HepG2 (cell line): ENCODE data around the gene CHCHD6. TPM values are rescaled to one million over a fixed set of nuclear protein-coding genes. Genes with fewer than 3 reads are reported as not detected.

Experiments
- ATAC-seq: fragments of 200-7000 bp; cut with Tn5 transposase; 3 replicates; pipeline ENCODE4 v1.9.1; 2020; ENCODE audit warnings: mild to moderate bottlenecking, moderate library complexity
- BruUV-seq: library from RNA; stranded (reverse); fragments of 400-500 nt; replicated peaks from 2 replicates; lab custom pipeline; 2021; lab: Mats Ljungman, UMichigan
- CTCF ChIA-PET: fragments of 300-600 bp; formaldehyde crosslinking; extraction: SDS; loops from one replicate; lab custom pipeline; 2021; ENCODE audit warnings: low total read pairs, inconsistent platforms, low intra/inter-chr PET ratio; lab: Yijun Ruan, JAX
- POLR2A ChIA-PET: fragments of 350-600 bp; sonication (Branson Sonifier 250); formaldehyde crosslinking; loops from one replicate; lab custom pipeline; 2020; ENCODE audit warnings: antibody characterized with exemption, inconsistent platforms; lab: Yijun Ruan, JAX
- DNase-seq: peaks from one replicate; pipeline ENCODE4 v3.0.0-alpha.2; 2015; ENCODE audit warnings: low spot score
- FAIRE-seq: peaks from 3 replicates; lab custom pipeline; 2011; peaks lifted over from hg19 to GRCh38; lab: Jason Lieb, UNC
- H2AFZ ChIP-seq: one replicate; pipeline ENCODE4 v1.6.1; 2011; ENCODE audit warnings: low read length, inconsistent platforms
- H3K27ac ChIP-seq: fragments of 300-600 bp; 3 replicates; pipeline ENCODE4 v1.8.0; 2011; ENCODE audit warnings: mixed run types, mild to moderate bottlenecking, mixed read lengths, low read length, inconsistent platforms; ENCODE audit not compliant: insufficient read depth; ENCODE audit errors: extremely low read length
- H3K27me3 ChIP-seq, 2 experiments: fragments of 200-600 bp in 1 of 2; 2 replicates in 1 of 2; 3 replicates in 1 of 2; pipeline versions ENCODE4 v1.6.0 to v1.8.0; 2011; ENCODE audit warnings: low read length in 2 of 2, mild to moderate bottlenecking in 2 of 2, moderate library complexity in 2 of 2, inconsistent platforms in 1 of 2; ENCODE audit not compliant: insufficient read depth in 2 of 2, control insufficient read depth in 1 of 2
- H3K36me3 ChIP-seq, 2 experiments: fragments of 200-600 bp in 1 of 2; replicated peaks in 1 of 2; 2 replicates in 1 of 2; 3 replicates in 1 of 2; pipeline versions ENCODE4 v1.5.1 to v1.8.0; 2011; ENCODE audit warnings: low read length in 2 of 2, inconsistent platforms in 1 of 2; ENCODE audit not compliant: insufficient read depth in 2 of 2, control insufficient read depth in 1 of 2
- H3K4me1 ChIP-seq: 2 replicates; pipeline ENCODE4 v1.5.1; 2012; ENCODE audit warnings: low read length, inconsistent platforms; ENCODE audit not compliant: insufficient read depth
- H3K4me2 ChIP-seq: 2 replicates; pipeline ENCODE4 v1.6.0; 2011; ENCODE audit warnings: low read depth, low read length, inconsistent platforms
- H3K4me3 ChIP-seq, 3 experiments: fragments of 200-600 bp in 1 of 3; sonication (generic), shearing (Covaris generic) in 1 of 3; replicated peaks in 1 of 3; 2 replicates each; pipeline ENCODE4 v1.5.1; 2011 to 2016; ENCODE audit warnings: low read length in 3 of 3, inconsistent platforms in 2 of 3, low read depth in 2 of 3, mild to moderate bottlenecking in 2 of 3, control low read depth in 1 of 3, mixed read lengths in 1 of 3; ENCODE audit not compliant: insufficient read depth in 1 of 3
- H3K79me2 ChIP-seq: one replicate; pipeline ENCODE4 v1.6.1; 2011; ENCODE audit warnings: low read length, inconsistent platforms; ENCODE audit not compliant: insufficient read depth
- H3K9ac ChIP-seq: 2 replicates; pipeline ENCODE4 v1.6.0; 2011; ENCODE audit warnings: mild to moderate bottlenecking, low read depth, low read length, inconsistent platforms; ENCODE audit not compliant: insufficient read depth
- H3K9me3 ChIP-seq: 2 replicates; pipeline ENCODE4 v1.5.1; 2012; ENCODE audit warnings: mild to moderate bottlenecking, low read length
- H4K20me1 ChIP-seq: 2 replicates; pipeline ENCODE4 v1.6.0; 2011; ENCODE audit warnings: inconsistent platforms, mild to moderate bottlenecking, low read length, moderate library complexity; ENCODE audit not compliant: insufficient read depth
- DDIT3 ChIP-seq: sonication (generic); formaldehyde crosslinking; IDR thresholded peaks from 2 replicates; pipeline ENCODE4 v1.4.0; 2020; ENCODE audit warnings: mild to moderate bottlenecking, missing genetic modification reagents
- ELF3 ChIP-seq: IDR thresholded peaks from 2 replicates; pipeline ENCODE4 v1.6.1; 2016; ENCODE audit warnings: missing genetic modification reagents, missing compliant biosample characterization
- ELF4 ChIP-seq: sonication (generic); formaldehyde crosslinking; IDR thresholded peaks from 2 replicates; pipeline ENCODE4 v1.5.0; 2020; ENCODE audit warnings: missing genetic modification reagents, mild to moderate bottlenecking, moderate library complexity, borderline replicate concordance
- GRHL1 ChIP-seq: sonication (generic); formaldehyde crosslinking; conservative IDR thresholded peaks from 2 replicates; pipeline ENCODE4 v1.8.0; 2022; ENCODE audit warnings: missing genetic modification reagents
- NCOR1 ChIP-seq: fragments of 200-600 bp; sonication (generic); IDR thresholded peaks from 2 replicates; pipeline ENCODE4 v1.7.0; 2017; ENCODE audit warnings: antibody characterized with exemption, low read length, borderline replicate concordance
- UBTF ChIP-seq: sonication (generic); formaldehyde crosslinking; IDR thresholded peaks from 2 replicates; pipeline ENCODE4 v1.4.0; 2020; ENCODE audit warnings: mild to moderate bottlenecking, missing genetic modification reagents
- ZNF24 ChIP-seq: fragments of 450-650 bp; IDR thresholded peaks from 2 replicates; pipeline ENCODE4 v1.6.1; 2017; ENCODE audit warnings: antibody characterized with exemption, mild to moderate bottlenecking
- ZNF280D ChIP-seq: sonication (generic); formaldehyde crosslinking; IDR thresholded peaks from 2 replicates; pipeline ENCODE4 v1.5.1; 2020; ENCODE audit warnings: mild to moderate bottlenecking, missing genetic modification reagents
- WGBS: methylation state at CpG from one replicate; pipeline ENCODE4 v1.1.6; 2017; ENCODE audit warnings: low lambda C conversion rate; 5-methylcytosine and 5-hydroxymethylcytosine counted together
- in situ Hi-C: cut with HindIII; loops from 2 replicates; pipeline ENCODE4 v1.10.0; 2017; ENCODE audit warnings: low pct_unique_long_range_greater_than_20kb; ENCODE audit not compliant: extremely low pct_ligation_motif_present
- intact Hi-C: fragments of 100-400 bp; cut with micrococcal nuclease; formaldehyde crosslinking; loops from one replicate; pipeline ENCODE4 v1.10.0; 2022; ENCODE audit not compliant: unreplicated experiment
- polyA plus RNA-seq, 8 experiments: library from polyadenylated mRNA; depleted of rRNA in 3 of 8; stranded (reverse) in 7 of 8; unstranded in 1 of 8; fragments of >200 nt; fragmentation: Illumina TruSeq in 4 of 8; extraction: Trizol in 4 of 8; gene quantifications; 2 replicates each; pipeline versions ENCODE4 v1.2.1 to v1.2.3, GENCODE V29; 2011 to 2016; ENCODE audit warnings: low read depth in 4 of 8, missing spikeins in 1 of 8, mixed read lengths in 1 of 8; ENCODE audit not compliant: insufficient read depth in 1 of 8
- total RNA-seq, 5 experiments: library from RNA; depleted of rRNA; stranded (reverse); fragments of >200 nt; fragmentation: Illumina TruSeq; extraction: Trizol; gene quantifications; 2 replicates each; pipeline ENCODE4 v1.2.3, GENCODE V29; 2016; ENCODE audit warnings: low read depth in 1 of 5

Gene CHCHD6
- total and polyA plus RNA-seq, 2 of the 13 experiments (the other 11 are each of a cell fraction or from before 2014, with no cell fraction given) = 20.3 to 20.8 TPM

GRCh38 chr3:126970101-126970500, 266.1 kb downstream of the CHCHD6 start (continued):
- TF ChIP-seq ZNF24 (no peak), DDIT3 (no peak), GRHL1 (CRISPR knock-in tag) (no peak), ELF4 (CRISPR knock-in tag) (no peak), UBTF (CRISPR knock-in tag) (no peak)

- Histone ChIP-seq H3K9ac (no peak overlapping the region), H4K20me1 (no peaks in the 10 kb centered on the region), H3K4me3 (no peak overlapping the region), H3K36me3 (no peaks in the 10 kb centered on the region), H2AFZ (no peak overlapping the region), H3K27ac (no peak overlapping the region), H3K9me3 (peaks cover 7% of the 10 kb centered on the region)
- intact Hi-C loops = no loop called here
- ATAC-seq (no peak), DNase-seq (no peak), FAIRE-seq (no peak)
- POLR2A ChIA-PET = no interaction called here
- CTCF ChIA-PET = no interaction called here
- in situ Hi-C loops = loop anchor here (10.0 kb wide), 1 partner anchor 296 kb away; no protein-coding TSS in a partner anchor
- BruUV-seq = no TSS peak
- 61% methylated on average over 5 of the region's 5 CpGs for WGBS
- TF ChIP-seq ZNF280D (CRISPR knock-in tag) = no peak
- TF ChIP-seq ELF3 (CRISPR knock-in tag) = no peak
- no peak for TF ChIP-seq NCOR1
- TF ChIP-seq, all 625 proteins: peak for 0
- Histone ChIP-seq H3K79me2 (no peaks in the 10 kb centered on the region), H3K4me1 (peaks cover 12% of the 10 kb centered on the region; the same call in 1 of the 2 replicates), H3K4me2 (no peak overlapping the region), H3K27me3 (peaks cover 1 to 6% of the 10 kb centered on the region in 2 experiments; a peak in 3 of 5 replicates)
Measured at GRCh38 chr3:126970921-126971320, 266.9 kb downstream of the CHCHD6 start.
